ENCODE data around the gene TRIO.

DNA sequence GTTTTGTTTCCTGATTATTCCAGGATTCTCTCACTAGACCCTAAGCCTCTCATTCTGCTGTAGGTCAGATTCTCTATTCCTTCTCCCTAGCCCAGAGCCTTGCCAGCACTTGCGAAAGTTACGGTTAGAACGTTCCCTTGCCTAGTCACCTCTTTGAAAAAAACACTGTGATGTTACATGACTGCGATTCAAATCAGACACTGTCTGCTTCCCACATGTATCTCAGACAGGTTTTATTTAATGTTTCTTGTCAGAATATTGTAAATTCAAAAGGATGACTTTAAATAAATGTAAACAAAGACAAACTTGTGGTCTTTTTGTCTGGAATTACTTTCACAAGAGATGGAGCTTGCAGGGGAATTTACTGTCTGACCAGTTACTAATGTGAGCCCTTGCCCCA, 322.0 kb downstream of the TRIO start:
- TF ChIP-seq ARNTL (CRISPR knock-in tag; IDR thresholded peaks at IDR 0.05; ENCODE audit: borderline replicate concordance, low read depth): no peak
- TF ChIP-seq, protein P1, sequence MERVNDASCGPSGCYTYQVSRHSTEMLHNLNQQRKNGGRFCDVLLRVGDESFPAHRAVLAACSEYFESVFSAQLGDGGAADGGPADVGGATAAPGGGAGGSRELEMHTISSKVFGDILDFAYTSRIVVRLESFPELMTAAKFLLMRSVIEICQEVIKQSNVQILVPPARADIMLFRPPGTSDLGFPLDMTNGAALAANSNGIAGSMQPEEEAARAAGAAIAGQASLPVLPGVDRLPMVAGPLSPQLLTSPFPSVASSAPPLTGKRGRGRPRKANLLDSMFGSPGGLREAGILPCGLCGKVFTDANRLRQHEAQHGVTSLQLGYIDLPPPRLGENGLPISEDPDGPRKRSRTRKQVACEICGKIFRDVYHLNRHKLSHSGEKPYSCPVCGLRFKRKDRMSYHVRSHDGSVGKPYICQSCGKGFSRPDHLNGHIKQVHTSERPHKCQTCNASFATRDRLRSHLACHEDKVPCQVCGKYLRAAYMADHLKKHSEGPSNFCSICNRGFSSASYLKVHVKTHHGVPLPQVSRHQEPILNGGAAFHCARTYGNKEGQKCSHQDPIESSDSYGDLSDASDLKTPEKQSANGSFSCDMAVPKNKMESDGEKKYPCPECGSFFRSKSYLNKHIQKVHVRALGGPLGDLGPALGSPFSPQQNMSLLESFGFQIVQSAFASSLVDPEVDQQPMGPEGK (CRISPR knock-in tag; IDR thresholded peaks at IDR 0.05; ENCODE audit: borderline replicate concordance): no peak
- no peak for TF ChIP-seq CSRNP3 (CRISPR knock-in tag; IDR thresholded peaks at IDR 0.05)
- TF ChIP-seq, protein P2, sequence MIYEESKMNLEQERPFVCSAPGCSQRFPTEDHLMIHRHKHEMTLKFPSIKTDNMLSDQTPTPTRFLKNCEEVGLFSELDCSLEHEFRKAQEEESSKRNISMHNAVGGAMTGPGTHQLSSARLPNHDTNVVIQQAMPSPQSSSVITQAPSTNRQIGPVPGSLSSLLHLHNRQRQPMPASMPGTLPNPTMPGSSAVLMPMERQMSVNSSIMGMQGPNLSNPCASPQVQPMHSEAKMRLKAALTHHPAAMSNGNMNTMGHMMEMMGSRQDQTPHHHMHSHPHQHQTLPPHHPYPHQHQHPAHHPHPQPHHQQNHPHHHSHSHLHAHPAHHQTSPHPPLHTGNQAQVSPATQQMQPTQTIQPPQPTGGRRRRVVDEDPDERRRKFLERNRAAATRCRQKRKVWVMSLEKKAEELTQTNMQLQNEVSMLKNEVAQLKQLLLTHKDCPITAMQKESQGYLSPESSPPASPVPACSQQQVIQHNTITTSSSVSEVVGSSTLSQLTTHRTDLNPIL (CRISPR knock-in tag; IDR thresholded peaks at IDR 0.05; ENCODE audit: low read depth): no peak
